K562 (cell line): ENCODE data around the gene EIF5A2. TPM values are rescaled to one million over a fixed set of nuclear protein-coding genes. Genes with fewer than 3 reads are reported as not detected.

ENCODE experiments used
- ASH1L ChIP-seq: fragments of 450-650 bp; IDR thresholded peaks from 2 replicates; pipeline ENCODE4 v1.6.1; 2018; ENCODE audit warnings: borderline replicate concordance, mild to moderate bottlenecking, low read depth; ENCODE audit not compliant: partially characterized antibody
- CAMTA2 ChIP-seq: fragments of 250-450 bp; sonication (Bioruptor Pico); conservative IDR thresholded peaks from 2 replicates; pipeline ENCODE4 v1.5.1; 2022
- CBFA2T2 ChIP-seq: fragments of 450-650 bp; conservative IDR thresholded peaks from 2 replicates; pipeline ENCODE4 v1.6.1; 2017; ENCODE audit warnings: mild to moderate bottlenecking
- CHD2 ChIP-seq: IDR thresholded peaks from 2 replicates; pipeline ENCODE4 v1.6.1; 2011; ENCODE audit warnings: low read depth, low read length
- CREM ChIP-seq: IDR thresholded peaks from 2 replicates; pipeline ENCODE4 v1.6.1; 2014; ENCODE audit warnings: antibody characterized with exemption, low read depth
- DLX4 ChIP-seq: fragments of 250-450 bp; sonication (Bioruptor Pico); IDR thresholded peaks from 2 replicates; pipeline ENCODE4 v1.6.1; 2021; ENCODE audit warnings: mild to moderate bottlenecking
- FOXJ2 ChIP-seq: fragments of 200-800 bp; sonication (Bioruptor generic); IDR thresholded peaks from 2 replicates; pipeline ENCODE4 v1.6.1; 2016; ENCODE audit warnings: missing genetic modification characterization, missing compliant biosample characterization
- GMEB1 ChIP-seq: fragments of 250-450 bp; sonication (Bioruptor Pico); IDR thresholded peaks from 2 replicates; pipeline ENCODE4 v1.4.0; 2020; ENCODE audit warnings: mild to moderate bottlenecking
- GTF2B ChIP-seq: IDR thresholded peaks from 2 replicates; pipeline ENCODE4 v1.6.1; 2011; ENCODE audit not compliant: insufficient read length; ENCODE audit errors: extremely low read depth
- IRF1 ChIP-seq: sonication (generic); formaldehyde crosslinking; IDR thresholded peaks from 2 replicates; pipeline ENCODE4 v1.8.0; 2022; ENCODE audit warnings: missing genetic modification reagents, mild to moderate bottlenecking, borderline replicate concordance
- PCBP2 ChIP-seq: fragments of 200-400 bp; formaldehyde crosslinking; IDR thresholded peaks from 2 replicates; pipeline ENCODE4 v1.6.1; 2018; ENCODE audit warnings: low read length, low read depth, mild to moderate bottlenecking, moderate library complexity; ENCODE audit not compliant: poor library complexity, severe bottlenecking
- PHF8 ChIP-seq: fragments of 200-600 bp; sonication (generic); IDR thresholded peaks from 2 replicates; pipeline ENCODE4 v1.6.1; 2012; ENCODE audit warnings: mixed run types, mild to moderate bottlenecking, inconsistent platforms, low read length, moderate library complexity, borderline replicate concordance
- RUNX1 ChIP-seq: sonication (generic); IDR thresholded peaks from 2 replicates; pipeline ENCODE4 v1.6.1; 2016; ENCODE audit warnings: antibody characterized with exemption, low read depth
- SIX5 ChIP-seq, 2 experiments: IDR thresholded peaks; 2 replicates each; pipeline ENCODE4 v1.6.1; 2011; ENCODE audit warnings: low read length in 2 of 2, borderline replicate concordance in 1 of 2, low read depth in 1 of 2, mild to moderate bottlenecking in 1 of 2, moderate library complexity in 1 of 2; ENCODE audit not compliant: insufficient read depth in 1 of 2
- SUPT5H ChIP-seq: fragments of 450-650 bp; IDR thresholded peaks from 2 replicates; pipeline ENCODE4 v1.6.1; 2016
- TAF7 ChIP-seq: fragments of 450-650 bp; IDR thresholded peaks from 2 replicates; pipeline ENCODE4 v1.6.1; 2016; ENCODE audit warnings: missing genetic modification characterization, missing compliant biosample characterization
- TFE3 ChIP-seq: fragments of 450-650 bp; formaldehyde crosslinking; IDR thresholded peaks from 2 replicates; pipeline ENCODE4 v1.4.0; 2020; ENCODE audit warnings: mild to moderate bottlenecking, mixed read lengths
- XRCC4 ChIP-seq: IDR thresholded peaks from one replicate; pipeline ENCODE4 v1.6.1; 2011; ENCODE audit not compliant: insufficient read depth, insufficient read length; ENCODE audit errors: extremely low read depth
- ZBTB8A ChIP-seq: fragments of 450-650 bp; IDR thresholded peaks from 2 replicates; pipeline ENCODE4 v1.6.1; 2018; ENCODE audit warnings: mild to moderate bottlenecking, moderate library complexity; ENCODE audit not compliant: partially characterized antibody
- ZEB2 ChIP-seq: fragments of 450-650 bp; IDR thresholded peaks from 2 replicates; pipeline ENCODE4 v1.6.1; 2016
- ZNF263 ChIP-seq: sonication (generic); formaldehyde crosslinking; IDR thresholded peaks from 2 replicates; pipeline ENCODE4 v1.8.0; 2022; ENCODE audit warnings: mild to moderate bottlenecking, missing genetic modification reagents, borderline replicate concordance
- ZNF282 ChIP-seq: sonication (generic); formaldehyde crosslinking; IDR thresholded peaks from 2 replicates; pipeline ENCODE4 v1.8.1; 2023; ENCODE audit warnings: missing genetic modification reagents
- ZNF3 ChIP-seq: fragments of 250-450 bp; sonication (Bioruptor Pico); IDR thresholded peaks from 2 replicates; pipeline ENCODE4 v1.5.0; 2021; ENCODE audit warnings: mild to moderate bottlenecking, moderate library complexity
- polyA plus RNA-seq, 8 experiments: library from polyadenylated mRNA; depleted of rRNA in 4 of 8; stranded (reverse) in 5 of 8; unstranded in 3 of 8; fragments of >200 nt; fragmentation: Nextera tagmentation in 2 of 8; fragmentation: Illumina TruSeq in 1 of 8; extraction: Ambion mirVana in 2 of 8; extraction: Trizol in 1 of 8; gene quantifications; 2 replicates each; pipeline versions ENCODE4 v1.2.1 to v1.2.3, GENCODE V29; 2011 to 2014; ENCODE audit warnings: inconsistent platforms in 1 of 8, missing spikeins in 1 of 8
- total RNA-seq, 7 experiments: library from RNA; depleted of rRNA in 6 of 7; stranded (reverse); fragments of >200 nt in 6 of 7; fragmentation: Illumina TruSeq in 2 of 7; extraction: Trizol in 2 of 7; gene quantifications; 2 replicates each; pipeline versions ENCODE4 v1.2.1 to v1.2.3, GENCODE V29; 2011 to 2021; ENCODE audit warnings: low replicate concordance in 1 of 7

The EIF5A2 gene
- total and polyA plus RNA-seq, 9 of the 15 experiments (the other 6 are each of a cell fraction or from before 2014, with no cell fraction given) = 3.9 to 18.3 (median 15.9) TPM

- TF ChIP-seq CREM (peak; percentile 61), CBFA2T2 (peak; percentile 83), IRF1 (CRISPR knock-in tag) (no peak), XRCC4 (no peak), TAF7 (tag) (no peak), SUPT5H (peak; percentile 84), RUNX1 (no peak), ZNF263 (CRISPR knock-in tag) (no peak), DLX4 (CRISPR knock-in tag) (no peak), PHF8 (peak; percentile 78; the same call in 1 of the 2 replicates), ZBTB8A (no peak), ASH1L (no peak), CHD2 (peak; percentile 16; the same call in 1 of the 2 replicates), TFE3 (CRISPR knock-in tag) (peak; percentile 73), PCBP2 (no peak), FOXJ2 (0 out of 2 replicates have a peak, but pooled peaks have one; percentile 68), GTF2B (no peak), CAMTA2 (CRISPR knock-in tag) (no peak), ZNF282 (CRISPR knock-in tag) (no peak), SIX5 (IDR thresholded peaks at IDR 0.05; ENCODE audit: borderline replicate concordance in 1 of 2, insufficient read depth in 1 of 2, low read depth in 1 of 2, low read length in 2 of 2) (no peak), ZEB2 (no peak), ZNF3 (CRISPR knock-in tag) (no peak), GMEB1 (CRISPR knock-in tag) (no peak)
These were observed at the start of gene EIF5A2 (continued) for GRCh38 chr3:170908235-170909116.
